HG02588 (cell line): ENCODE measurements around the gene DBN1.
A peak's percentile ranks its signal among the peaks of the same experiment; 100 is the strongest.
"Not testable (repeated sequence)": the region's sequence is repeated elsewhere in the genome, so short reads cannot be mapped to it uniquely, and the experiment has no call there.

Experiments
- ATAC-seq: cut with Tn5 transposase; IDR thresholded peaks from one replicate; pipeline ENCODE4 v1.9.1; 2021; ENCODE audit warnings: mild to moderate bottlenecking, moderate library complexity; ENCODE audit not compliant: unreplicated experiment

DBN1 gene

DNA sequence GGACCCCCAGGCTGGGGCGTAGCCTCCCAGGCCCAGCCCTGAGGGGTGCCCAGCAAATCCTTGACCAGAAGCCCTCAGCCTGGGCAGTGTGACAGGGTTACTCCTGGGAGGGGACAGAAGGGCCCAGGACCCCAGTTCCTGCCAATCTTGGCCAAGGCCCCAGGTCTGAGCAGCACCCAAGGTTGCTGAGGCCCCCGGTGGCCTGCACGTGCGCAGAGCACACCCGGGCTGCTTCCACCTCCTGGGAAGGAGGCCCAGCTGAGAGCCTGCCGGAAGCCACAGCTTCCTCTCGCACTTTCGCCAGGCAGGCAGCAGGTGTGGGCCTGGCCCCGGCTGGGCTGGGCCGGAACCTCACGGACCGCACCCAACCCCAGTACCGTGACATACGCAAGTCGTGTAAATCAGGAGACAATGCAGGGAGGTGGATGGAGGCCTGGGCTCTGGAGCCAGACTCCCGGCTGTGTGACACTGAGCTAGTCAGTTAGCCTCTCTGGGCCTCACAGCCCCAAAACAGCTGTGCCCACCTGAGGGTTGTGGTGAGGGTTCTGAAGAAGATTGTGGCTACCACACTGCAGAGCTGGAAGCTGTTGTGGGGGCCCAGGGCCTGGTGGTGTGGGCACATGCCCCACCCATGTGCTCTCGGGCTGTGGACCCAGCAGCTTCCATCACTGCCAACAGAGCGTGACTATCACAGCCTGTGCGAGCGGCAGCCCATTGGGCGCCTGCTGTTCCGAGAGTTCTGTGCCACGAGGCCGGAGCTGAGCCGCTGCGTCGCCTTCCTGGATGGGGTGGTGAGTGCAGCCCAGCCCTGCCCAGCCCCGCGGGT lies 41.9 kb downstream of the DBN1 start:
- peak; percentile 38 for ATAC-seq

DNA sequence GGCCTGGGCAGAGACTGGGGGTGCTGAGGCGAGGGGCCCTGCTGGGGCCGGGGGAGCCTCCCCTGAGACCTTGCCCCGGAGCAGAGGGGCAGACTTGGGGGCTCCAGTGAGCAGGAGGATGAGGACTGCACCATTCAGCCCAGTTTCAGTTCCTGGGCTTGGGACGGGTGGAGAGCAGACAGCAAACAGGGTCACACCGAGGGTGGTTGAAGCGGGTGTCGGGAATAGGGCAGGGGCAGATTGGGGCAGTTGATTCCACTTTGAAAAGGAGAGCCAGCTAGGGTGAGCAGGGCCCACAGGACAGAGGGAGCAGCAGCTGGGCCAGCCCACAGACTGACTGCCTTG lies 42.5 kb downstream of the DBN1 start:
- ATAC-seq: no peak

- no peak for ATAC-seq
Observed at GRCh38 chr5:177430140-177430951, 43.1 kb downstream of the DBN1 start.

DNA sequence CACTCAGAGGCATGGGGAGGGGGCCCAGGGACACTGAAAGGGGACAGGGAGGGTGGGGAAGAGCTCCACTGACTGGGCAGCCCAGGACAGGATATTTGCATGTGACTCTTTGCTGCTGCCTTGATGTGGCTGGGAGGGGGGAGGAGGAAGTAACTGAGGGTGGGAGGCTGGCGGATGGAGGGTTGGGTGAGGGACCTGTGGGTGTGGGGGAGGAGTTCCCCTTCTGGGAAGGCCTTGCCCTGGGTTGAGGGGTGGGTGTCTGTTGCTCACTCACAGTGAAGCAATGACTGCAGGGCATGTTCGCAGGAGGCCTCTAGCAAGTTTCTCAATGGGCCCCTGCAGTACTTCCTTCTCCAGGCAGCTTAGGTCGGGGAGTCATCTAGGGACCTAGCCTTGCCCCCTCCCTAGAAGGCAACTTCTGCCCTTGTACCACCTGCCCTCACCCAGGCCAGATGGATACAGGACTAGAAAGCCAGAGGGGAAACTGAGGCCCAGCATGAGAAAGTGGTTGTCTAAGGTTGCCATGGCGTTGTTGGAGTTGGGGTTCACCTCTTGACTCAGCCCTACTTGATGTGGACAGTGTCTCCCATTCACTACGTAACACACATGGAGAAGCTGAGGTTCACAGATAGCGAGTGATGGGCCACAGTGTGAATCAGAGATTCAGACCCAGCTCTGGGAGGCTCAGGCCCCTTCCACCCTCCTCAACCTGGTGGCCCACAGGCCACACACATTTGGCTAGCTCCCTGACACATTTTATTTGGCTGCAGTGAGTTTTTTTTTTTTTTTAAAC lies 44.0 kb downstream of the DBN1 start:
- ATAC-seq: no peak

DNA sequence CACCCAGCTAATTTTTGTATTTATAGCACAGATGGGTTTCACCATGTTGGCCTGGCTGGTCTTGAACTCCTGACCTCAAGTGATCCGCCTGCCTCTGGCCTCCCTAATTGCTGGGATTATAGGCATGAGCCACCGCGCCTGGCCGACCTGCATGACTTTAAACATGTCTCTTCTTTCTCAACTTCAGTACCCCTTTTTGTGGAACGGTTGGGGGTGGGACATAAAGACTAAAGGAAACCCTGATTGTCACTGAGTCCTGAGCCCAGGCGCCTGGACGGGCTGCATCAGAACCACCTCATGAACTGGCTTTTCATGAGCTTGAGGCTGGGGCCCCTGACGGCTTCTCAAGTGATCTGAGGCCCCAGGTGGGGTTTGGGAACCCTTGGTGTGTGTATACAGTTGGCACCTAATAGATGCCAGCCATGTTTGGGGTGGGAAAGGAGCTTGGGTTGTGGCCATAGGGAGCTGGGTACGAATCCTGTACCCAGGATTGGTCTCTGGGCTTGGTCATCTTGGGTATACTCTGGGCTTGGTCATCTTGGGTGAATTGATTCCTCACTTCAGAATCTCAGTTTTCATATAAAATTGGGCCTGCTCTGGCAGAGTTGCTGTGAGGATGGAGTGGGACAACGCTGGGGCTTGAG lies 44.7 kb downstream of the DBN1 start:
- no peak for ATAC-seq

DNA sequence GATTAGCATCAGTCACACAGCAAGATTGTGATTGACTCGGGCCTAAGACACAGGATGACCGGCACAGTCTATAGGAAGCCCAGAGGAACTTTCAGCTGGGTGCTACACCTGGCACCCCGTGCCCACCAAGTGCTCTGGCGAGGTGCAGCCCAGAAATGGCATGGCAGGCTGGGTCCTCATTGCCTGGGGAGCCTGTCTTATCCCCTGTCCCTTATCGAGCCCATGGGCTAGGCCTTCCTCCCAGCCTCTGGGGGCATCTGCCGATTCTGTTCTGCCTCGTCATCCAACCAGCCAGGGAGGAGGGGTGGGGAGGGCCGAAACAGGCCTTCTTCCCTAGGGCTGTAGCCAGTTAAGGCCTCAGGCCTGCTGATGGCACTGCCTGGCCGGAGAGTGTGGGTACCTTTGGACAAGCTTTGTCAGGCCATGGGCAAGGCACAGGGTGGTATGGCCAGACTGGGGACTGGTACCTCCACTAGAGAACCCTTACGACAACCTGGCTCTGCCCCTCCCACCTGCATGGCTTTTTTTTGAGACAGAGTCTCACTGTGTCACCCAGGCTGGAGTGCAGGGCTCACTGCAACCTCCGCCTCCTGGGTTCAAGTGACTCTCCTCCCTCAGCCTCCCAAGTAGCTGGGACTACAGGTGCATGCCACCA lies 45.4 kb downstream of the DBN1 start:
- no peak for ATAC-seq

GRCh38 chr5:177427211-177427822 lies 46.1 kb downstream of the DBN1 start:
- no peak for ATAC-seq

GRCh38 chr5:177426566-177427210 lies 46.7 kb downstream of the DBN1 start, which contains the start of gene GRK6:
GRK6 (plus strand) TSS chr5:177426676; CDS start chr5:177426846, 170 bp downstream.
- ATAC-seq: peak; percentile 56

DNA sequence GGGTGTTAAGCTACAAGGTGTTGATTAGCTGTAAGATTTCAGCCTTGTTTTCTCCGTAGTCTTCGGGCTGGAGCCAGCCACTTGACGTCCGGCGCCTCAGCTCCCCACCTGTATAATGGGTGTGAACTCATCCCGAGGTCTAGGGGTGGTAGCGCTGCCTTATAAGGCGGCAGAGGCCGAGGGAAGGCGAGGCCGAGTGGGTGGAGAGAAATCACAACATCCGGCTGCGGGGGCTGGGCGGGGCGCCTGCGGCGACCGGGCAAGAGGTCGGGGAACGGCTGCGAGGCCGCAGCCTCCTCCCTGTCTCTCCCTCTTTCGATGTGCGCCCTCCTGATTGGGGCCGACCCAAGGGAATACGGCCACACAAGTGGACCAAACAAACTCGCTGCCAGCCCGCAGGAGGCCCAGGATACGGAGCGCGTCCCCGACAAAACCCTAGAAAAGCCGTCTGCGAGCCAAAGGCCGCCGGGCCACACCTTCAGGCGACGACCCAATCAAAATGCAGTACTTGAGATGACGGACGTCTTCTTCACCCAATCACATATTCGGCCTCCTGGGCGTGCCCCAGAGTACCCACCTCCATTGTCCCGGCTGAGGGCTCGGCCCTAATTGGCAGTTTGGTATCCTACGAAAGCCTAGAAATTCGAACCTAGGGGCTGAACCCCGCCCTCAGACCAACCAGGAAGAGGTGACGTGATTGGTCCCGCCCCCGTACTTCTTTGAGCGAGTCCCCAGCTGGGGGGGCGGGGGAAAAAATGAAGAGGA lies 47.5 kb downstream of the DBN1 start:
- ATAC-seq: peak; percentile 72

DNA sequence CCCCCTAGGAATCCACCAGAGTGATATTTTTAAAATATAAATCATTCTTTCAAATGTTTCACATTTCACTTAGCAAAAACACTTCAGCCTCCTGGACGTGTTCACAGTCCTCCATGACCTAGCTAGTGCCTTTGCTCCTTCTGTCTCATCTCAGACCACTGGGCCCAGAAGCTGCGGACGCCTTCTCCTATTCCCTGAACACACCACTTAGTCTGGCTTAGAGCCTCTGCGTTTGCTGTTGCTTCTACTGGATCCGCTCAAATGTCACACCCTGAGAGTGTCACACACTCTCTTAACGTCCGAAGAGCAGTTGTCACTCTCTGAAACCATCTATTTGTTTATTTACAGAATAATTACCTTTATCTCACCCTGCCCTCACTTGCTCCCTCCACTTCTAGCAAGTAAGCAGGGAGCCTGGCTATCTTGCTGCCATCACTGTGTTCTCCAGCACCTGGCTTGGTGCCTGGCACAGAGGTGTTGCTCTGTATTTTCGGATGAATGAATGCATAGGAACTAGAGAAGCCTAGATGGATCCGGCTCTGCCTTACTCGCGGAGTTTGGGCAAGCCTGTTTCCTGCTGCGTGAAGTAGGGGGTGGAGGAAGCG lies 48.1 kb downstream of the DBN1 start:
- no peak for ATAC-seq

DNA sequence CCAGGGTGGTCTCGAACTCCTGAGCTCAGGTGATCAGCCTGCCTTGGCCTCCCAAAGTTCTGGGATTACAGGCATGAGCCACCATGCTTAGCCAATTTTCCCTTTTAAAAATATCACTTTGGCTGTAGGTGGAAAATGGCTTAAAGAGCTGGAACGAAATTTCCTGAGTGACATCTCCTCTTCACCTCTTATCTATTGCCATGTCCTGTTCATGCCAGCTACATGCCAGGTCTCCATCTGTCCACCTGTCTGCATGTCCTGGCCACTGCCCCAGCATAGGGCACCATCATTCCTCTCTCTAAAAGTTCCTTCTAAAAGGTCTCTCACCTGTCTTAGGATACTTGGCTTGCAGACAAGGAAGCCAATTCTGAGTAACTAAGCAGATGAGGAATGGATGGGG lies 49.8 kb downstream of the DBN1 start:
- ATAC-seq: no peak

GRCh38 chr5:177421062-177421798 lies 52.2 kb downstream of the DBN1 start:
- ATAC-seq: no peak

DNA sequence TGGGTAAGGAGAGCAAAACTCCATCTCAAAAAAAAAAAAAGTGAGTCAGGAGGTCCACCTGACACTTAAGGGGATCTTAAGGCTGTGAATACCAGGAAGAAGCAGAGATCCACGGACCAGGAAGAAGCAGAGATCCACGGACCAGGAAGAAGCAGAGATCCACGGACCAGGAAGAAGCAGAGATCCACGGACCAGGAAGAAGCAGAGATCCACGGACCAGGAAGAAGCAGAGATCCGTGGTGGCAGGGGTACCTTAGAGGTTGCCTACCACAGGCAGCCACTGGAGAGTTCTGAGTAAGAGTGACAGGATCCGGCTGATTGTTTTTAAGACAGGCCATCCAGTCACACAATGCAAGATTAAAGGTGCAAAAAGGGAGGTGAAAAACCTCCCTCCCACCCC lies 53.0 kb downstream of the DBN1 start:
- ATAC-seq: not testable (repeated sequence)

DNA sequence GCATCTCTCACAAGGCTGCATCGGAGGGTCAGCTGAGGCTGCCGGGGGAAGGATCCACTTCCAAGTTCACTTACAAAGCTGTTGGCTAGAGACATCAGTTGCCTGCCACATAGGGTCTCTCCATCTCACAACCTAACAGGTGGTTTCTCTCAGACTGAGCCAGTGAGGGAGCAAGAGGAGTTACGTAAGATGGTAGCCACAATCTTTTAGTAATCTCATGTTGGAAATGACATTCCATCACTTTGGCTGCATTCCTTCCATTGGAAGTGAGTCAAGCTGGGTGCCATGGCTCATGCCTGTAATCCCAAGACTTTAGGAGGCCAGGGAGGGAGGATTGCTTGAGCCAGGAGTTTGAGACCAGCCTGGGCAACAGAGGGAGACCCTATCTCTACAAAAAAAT lies 54.4 kb downstream of the DBN1 start:
- no peak for ATAC-seq

- not testable (repeated sequence) for ATAC-seq
Observed at GRCh38 chr5:177417081-177417480, 56.4 kb downstream of the DBN1 start.

DNA sequence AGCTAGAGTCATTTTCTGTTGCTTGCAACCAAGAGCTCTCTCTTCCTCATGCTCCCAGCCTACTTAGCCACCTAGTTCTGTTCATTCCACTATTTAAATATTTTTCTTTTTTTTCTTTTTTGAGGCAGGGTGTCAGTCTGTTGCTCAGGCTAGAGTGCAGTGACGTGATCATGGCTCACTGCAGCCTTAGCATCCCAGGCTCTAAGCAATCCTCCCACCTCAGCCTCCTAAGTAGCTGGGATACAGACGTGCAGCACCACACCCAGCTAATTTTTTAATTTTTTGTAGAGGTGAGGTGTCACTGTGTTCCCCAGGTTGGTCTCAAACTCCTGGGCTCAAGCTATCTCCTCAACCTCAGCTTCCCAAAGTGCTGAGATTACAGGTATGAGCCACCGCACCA lies 59.0 kb downstream of the DBN1 start:
- ATAC-seq: no peak

DNA sequence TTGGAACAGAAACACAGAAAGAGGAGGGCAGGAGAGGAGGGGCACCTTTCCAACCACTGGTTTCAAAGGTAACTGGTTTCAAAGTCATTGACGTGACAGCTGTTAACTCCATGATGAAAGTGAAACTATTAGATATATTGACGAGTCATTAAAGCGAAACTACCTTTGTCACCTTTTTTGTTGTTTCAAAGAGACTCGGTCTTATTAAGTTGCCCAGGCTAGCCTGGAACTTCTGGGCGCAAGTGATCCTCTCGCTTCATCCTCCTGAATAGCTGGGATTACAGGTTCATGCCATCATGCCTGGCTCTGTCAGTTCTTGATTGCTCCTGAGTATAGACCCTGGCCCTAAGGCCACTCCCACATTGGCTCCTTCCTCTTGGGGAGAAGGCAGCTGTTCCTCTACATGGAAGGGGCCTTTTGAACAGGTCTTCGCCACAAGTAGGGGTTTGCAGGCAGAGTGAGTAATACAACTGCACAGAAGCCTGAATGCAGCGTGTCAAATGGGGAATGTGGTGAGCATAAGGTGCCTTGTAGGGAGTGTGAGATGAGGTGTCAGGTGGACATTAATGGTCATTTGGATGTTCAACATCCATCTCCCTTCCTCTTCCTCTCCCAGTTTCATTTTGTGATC lies 60.7 kb downstream of the DBN1 start:
- ATAC-seq: peak; percentile 53
